NCI-H82 treated with DMSO at 0.1 percent for 48 hours (cell line): ENCODE data around the gene CD300A.
"Not testable (repeated sequence)": the region's sequence is repeated elsewhere in the genome, so short reads cannot be mapped to it uniquely, and the experiment has no call there.

ENCODE experiments used
- DNase-seq: peaks from one replicate; lab custom pipeline; 2025; ENCODE audit not compliant: unreplicated experiment; lab: John Stamatoyannopoulos, UW

Gene CD300A

DNA sequence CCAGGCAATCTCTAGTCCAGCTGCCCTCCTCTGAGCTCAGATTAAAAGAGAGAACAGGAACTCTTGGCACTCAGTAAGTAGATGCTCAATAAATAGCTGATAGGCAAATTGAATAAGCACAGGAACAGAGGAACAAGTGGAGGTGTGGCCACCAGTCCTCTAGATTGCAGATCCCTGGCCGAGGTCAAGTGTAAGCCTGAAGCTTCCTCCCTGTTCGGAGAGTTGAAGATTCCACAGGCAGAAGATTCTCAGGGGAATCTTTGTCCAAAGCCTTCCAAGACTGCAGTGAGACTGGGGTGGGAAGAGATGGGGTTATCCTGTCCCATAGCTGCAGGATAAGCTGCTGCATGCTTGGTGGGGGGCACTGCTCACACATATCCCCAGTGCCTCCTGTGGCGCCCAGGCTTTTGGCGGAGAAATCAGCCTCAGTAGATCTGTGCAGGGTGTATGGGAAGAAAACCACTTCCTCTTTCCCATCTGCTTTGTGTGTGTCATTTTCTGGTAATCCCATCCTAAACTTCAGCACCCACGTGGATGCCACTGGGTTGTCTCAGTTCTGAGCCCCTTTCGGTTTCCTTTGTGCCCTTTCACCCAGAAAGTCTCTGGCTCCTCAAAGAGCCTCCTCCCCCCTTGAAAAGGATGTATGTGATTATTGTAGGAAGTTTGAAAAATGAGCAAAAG is 12.1 kb downstream of the CD300A start:
- no peak for DNase-seq

DNA sequence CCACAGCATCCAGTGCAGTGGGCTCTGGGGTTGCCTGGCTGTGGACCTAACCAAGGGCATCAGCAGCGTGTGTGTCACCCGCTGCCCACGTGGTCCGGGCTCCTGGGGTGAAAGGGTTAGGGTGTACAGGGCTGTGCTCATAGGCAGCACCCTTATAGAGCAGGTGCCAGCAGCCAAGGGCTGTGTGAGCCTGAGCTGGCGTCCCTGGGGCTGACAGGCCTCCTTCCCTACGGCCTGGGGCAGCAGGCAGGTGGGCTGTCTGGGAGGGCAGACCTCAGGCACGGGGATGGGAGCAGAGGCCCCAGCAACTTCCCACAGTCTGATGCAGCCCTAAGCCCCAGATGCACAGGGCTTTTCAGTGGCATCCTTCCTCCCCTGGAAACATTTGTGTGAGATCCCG is 13.9 kb downstream of the CD300A start:
- DNase-seq = no peak

DNA sequence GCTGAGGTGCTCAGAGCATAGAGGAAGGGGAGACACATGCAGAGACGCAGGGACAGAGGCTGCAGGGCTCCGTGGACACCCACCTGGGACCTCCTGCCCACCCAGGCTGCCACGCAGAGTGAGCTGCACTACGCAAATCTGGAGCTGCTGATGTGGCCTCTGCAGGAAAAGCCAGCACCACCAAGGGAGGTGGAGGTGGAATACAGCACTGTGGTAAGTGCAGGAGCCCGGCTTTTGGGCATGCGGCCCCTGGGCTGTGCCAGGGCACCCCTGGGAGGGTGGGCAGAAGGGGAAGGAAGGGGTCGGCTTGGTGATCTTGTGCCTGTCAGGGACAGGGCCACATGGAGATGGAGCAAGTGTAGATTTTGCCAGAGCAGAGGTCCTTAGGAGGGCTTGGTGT is 15.2 kb downstream of the CD300A start:
- no peak for DNase-seq

DNA sequence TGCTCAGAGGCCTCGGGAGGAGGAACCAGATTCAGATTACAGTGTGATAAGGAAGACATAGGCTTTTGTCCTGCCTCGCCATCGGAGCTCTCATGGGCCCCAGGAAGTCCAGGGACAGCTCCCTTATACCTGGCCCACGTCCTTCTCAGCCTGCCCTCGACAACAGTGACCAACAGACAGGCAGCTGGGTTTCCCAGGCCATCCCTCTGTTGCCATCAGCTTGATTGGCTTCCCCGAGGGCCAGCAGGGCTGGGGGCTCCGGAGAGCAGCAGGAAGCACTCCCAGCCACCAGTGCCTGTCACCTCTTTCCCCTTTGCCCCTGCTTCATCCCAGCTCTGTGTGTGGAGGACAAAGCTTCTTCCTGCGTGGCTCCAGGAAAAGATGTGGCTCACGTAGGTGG is 17.6 kb downstream of the CD300A start:
- DNase-seq = no peak

DNA sequence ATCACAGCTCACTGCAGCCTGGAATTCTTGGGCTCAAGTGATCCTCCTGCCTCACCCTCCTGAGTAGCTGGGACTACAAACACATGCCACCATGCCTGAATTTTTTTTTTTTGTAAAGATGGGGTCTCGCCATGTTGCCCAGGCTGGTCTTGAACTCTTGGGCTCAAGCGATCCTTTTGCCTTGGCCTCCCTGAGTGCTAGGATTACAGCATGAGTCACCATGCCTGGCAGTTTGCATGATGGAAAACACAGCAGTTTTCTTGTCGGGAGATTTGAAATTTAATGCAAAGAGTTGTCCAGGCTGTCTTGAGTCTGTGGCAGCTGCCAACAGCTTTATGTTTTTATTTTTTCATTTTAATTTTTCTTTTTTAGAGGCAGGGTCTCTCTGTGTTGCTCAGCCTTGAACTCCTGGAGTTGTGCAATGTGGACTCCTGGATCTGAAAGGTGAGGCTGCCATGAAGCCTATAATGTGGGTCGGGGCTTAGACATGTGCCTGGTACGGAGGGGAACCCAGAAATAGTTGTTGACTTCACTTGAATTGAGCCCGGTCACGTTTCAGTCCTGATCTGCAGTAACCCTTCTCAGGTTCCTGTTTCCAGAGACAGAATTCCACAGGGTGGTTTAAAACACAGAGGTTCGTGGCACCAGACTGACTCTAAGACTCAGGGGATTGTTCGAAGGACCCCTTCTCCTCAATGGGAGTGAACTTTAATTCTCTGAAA is 18.7 kb downstream of the CD300A start:
- DNase-seq = no peak

DNA sequence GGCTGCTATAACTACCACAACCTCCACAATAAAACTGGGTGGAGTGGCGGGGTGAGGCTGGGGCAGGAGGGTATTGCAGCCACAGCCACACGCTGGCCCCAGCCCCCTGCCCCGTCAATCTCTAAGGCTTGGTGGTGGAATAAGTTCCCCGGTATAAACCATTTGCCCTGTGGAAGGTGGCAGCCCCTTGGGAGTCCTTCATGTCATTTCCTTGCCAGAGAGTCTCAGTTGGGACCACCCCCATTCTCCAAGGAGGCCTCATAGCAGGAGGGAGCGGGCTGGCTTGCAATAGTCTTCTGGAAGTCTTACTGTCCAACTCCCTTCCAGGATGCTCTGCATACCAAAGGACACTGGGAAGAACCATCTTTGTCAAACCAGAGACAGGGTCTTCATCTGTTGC is 19.4 kb downstream of the CD300A start:
- no peak for DNase-seq

DNA sequence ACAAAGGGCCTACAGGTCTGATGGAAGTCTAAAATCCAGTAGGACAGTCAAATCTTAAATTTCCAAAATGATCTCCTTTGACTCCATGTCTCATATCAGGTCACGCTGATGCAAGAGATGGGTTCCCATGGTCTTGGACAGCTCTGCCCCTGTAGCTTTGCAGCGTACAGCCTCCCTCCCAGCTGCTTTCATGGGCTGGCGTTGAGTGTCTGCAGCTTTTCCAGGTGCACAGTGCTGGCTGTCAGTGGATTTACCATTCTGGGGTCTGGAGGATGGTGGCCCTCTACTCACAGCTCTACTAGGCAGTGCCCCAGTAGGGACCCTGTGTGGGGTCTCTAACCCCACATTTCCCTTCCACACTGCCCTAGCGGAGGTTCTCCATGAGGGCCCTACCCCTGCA is 21.8 kb downstream of the CD300A start:
- DNase-seq = not testable (repeated sequence)

DNA sequence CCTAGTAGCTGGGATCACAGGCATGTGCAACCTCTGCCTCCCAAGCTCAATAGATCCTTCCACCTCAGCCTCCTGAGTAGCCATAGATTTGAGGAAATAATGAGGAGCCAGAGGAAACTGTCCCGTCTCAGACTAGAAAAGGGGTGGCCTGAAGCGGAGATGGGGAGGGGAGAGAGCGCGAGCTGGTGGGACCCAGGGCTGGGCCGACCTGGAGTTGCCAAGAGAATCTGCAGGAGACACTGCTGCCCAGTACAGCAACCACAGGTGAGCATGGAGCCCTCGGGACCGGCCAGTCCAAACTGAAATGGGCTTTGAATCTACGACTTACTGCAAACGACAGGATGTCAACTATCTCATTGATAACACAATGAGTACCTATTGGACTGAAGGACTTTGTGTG is 24.3 kb downstream of the CD300A start:
- DNase-seq = no peak

DNA sequence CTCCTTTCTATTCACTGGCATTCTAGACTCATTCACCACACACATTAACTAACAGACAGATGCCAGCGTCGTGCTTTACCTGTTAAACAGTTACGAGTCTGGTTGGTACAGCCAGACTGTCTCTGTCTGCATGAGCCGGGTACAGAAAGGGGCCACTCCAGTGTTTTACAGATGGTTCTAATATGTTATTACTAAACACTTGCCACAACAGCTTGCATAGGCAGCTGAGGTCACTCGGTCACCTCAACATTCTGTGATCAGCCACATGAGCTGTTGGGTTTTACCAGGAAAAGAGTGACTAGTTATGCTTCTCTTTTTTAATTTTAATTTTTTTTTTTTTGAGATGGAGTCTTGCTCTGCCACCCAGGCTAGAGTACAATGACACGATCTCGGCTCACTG is 25.2 kb downstream of the CD300A start:
- DNase-seq = no peak

DNA sequence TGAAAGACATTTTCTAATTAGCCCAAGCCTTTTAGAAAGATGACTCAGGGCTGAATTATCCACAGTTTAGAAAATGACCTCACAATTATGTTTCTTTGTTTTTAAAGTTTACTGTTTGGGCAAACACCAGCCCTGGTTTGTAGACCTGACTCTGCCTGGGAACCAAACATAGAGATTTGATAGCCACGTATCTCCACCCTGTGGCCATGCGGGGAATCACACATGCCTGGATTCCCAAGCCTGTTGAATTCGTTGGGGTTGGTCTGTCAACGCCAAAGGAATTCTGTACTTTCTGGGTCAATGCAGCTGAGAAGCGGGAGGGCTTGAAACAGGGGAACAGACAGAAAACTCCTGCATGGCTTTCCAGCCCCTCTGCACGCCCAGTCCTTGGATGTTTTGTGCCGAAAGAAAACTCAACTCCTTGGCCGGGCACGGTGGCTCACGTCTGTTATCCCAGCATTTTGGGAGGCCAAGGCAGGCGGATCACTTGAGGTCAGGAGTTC is 26.9 kb downstream of the CD300A start:
- peak; percentile 29 for DNase-seq

DNA sequence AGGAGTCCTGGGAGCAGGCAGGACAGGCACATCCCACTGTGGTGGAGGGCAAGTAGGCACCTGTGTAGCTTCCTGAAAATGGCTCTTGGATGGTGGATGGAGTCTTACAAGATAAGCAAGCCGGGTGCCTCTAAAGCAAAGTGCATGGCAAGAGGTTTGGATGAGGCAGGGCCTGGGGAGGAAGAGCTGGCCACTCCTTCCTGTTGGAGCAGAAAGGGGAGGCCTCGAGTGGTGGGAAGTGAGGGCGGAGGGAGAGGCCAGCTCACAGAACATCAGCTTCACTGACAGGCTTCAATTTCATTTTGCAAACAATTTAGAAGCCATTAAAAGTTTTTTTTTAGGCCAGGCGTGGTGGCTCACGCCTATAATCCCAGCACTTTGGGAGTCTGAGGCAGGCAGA is 31.0 kb downstream of the CD300A start:
- DNase-seq = no peak

DNA sequence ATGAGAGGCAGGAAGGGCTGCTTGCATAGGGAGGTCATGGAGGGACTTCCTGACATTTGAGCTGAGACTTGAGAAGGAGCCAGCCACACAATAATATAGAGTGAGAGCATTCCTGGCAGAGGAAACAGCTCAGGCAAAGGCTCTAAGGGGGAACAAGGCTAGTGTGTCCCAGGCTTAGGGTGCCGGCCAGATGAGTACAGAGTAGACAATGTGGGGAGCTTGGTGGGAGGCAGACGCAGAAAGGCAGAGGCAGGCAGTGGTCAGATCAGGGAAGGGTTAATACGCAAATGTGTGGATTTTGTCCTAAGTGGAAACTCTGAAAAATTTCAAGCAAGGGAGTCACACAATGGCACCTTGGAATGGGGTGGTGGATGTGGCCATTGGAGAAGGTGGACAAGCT is 33.6 kb downstream of the CD300A start:
- no peak for DNase-seq

DNA sequence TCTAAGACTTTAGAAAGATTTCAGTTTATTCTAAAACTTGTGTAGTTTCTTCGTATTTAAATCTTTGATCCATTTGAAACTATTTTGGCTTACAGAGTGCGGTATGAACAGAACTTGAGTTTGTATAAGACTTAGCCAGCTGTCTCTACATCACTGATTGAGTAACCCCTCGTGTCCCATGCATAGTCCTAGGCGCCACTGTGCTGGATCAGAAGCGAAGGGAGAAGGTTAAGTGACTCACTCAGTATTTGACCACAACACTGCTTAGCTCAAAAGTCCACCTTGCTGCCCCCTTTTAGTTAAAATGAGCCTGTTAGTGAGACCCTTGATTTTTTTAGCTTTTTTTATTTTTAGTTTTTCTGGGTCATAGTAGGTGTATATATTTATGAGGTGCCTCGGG is 36.4 kb downstream of the CD300A start:
- no peak for DNase-seq

DNA sequence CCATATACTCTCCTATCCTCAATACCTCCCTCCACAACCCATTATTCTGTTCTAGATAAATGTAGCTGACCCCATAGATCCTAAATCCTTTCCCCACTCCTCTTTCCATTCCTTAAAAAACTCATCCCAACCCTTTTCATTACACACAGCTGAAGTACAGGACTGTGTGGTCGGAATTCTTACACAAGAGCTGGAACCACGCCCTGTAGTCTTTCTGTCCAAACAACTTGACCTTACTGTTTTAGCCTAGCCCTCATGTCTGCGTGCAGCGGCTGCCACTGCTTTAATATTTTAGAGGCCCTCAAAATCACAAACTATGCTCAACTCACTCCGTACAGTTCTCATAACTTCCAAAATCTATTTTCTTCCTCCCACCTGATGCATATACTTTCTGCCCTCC is 37.5 kb downstream of the CD300A start:
- DNase-seq = not testable (repeated sequence)

DNA sequence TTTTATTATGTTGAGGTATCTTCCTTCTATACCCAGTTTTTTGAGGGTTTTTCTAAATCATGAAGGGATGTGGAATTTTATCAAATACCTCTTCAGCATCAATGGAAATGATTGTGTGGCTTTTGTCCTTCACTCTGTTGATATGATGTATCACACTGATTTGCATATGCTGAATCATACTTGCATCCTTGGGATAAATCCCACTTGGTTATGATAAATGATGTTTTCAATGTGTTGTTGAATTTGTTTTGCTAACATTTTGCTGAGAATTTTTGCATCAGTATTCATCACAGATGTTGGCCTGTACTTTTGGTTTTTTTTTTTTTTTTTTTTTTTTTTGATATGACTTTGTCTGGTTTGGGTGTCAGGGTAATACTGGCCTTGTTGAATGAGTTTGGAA is 41.7 kb downstream of the CD300A start:
- no peak for DNase-seq

DNA sequence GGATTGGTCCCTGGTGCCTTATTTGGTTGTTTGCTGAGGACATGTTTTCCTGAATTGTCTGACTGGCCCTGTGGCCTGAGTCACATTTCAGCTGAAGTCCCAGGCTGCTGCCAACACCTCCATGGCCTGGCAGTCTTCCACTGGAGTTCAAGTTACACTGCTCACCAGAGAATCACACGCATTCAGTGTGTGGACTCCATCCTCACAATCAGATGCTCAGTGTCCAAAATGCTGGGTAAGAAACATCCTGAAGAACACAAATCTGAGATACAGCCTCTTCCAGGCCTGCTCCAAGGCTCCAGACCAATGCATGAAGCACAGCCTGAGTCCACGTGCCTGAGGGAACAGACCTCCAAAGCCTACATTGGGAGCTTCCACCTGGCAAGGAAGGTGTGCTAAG is 45.6 kb downstream of the CD300A start:
- no peak for DNase-seq

DNA sequence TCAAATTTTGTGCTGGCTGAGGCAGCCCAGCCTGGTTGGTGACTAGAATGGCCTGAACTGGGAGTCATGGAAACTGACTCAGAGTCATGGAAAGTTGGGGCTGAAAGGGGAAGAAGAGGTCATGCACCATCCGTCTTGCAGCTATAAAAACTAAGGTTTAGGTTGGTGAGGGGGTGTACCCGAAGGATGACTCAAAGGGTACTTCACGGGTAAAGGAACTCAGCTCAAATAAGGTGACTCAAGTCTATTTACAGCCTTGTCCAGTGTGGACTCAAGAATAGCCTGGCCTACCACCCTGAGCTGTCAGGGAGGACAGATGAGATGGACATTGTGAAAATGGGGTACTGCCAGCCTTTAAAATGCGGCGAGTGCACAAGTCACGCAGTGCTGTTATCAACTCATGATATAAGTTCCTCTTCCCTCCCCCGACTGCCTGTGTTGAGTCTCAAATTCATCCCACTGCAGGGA is 46.2 kb downstream of the CD300A start:
- DNase-seq = no peak

DNA sequence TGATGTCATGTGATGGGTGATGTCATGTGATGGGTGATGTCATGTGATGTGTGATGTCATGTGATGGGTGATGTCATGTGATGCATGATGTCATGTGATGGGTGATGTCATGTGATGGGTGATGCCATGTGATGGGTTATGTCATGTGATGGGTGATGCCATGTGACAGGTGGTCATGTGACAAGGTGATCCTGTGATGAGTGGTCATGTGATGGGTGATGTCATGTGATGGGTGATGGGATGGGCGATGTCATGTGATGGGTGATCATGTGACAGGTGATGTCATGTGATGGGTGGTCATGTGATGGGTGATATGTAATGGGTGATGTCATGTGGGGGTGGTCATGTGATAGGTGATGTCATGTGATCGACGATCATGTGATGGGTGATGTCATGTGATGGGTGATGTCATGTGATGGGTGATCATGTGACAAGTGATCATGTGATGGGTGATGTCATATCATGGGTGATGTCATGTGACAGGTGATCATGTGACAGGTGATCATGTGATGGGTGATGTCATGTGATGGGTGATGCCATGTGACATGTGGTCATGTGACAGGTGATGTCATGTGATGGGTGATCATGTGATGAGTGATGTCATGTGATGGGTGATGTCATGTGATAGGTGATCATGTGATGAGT is 47.7 kb downstream of the CD300A start:
- DNase-seq = no peak

DNA sequence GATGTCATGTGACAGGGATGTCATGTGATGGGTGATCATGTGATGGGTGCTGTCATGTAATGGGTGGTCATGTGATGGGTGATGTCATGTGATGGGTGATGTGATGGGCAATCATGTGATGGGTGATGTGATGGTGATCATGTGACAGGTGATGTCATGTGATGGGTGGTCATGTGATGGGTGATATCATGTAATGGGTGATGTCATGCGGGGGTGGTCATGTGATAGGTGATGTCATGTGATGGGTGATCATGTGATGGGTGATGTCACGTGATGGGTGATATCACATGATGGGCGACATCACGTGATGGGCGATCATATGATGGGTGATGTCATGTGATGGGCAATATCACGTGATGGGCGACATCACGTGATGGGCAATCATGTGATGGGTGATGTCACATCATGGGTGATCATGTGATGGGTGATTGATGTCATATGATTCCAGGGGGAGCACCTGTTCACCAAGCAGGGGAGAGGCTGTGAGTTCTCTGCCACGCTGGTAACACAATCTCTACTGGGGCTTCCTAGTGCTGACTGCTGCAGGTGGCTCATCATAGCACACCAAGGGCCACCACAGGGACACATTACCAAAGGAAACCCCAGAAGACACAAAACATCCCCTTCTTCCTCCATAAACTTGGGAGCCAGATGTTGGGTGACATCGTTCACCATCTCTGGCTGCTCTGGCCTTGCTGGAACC is 48.3 kb downstream of the CD300A start:
- no peak for DNase-seq

DNA sequence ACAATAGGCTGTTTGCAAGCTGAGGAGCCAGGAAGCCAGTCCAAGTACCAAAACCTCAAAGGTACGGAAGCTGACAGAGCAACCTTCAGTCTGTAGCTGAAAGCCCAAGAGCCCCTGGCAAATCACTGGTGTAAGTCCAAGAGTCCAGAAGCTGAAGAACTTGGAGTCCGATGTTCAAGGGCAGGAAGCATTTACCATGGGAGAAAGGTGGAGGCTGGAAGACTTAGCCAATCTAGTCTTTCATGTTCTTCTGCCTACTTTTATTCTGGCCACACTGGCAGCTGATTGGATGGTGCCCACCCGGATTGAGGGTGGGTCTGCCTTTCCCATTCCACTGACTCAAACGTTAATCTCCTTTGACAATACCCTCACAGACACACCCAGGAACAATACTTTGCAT is 49.5 kb downstream of the CD300A start:
- no peak for DNase-seq

DNA sequence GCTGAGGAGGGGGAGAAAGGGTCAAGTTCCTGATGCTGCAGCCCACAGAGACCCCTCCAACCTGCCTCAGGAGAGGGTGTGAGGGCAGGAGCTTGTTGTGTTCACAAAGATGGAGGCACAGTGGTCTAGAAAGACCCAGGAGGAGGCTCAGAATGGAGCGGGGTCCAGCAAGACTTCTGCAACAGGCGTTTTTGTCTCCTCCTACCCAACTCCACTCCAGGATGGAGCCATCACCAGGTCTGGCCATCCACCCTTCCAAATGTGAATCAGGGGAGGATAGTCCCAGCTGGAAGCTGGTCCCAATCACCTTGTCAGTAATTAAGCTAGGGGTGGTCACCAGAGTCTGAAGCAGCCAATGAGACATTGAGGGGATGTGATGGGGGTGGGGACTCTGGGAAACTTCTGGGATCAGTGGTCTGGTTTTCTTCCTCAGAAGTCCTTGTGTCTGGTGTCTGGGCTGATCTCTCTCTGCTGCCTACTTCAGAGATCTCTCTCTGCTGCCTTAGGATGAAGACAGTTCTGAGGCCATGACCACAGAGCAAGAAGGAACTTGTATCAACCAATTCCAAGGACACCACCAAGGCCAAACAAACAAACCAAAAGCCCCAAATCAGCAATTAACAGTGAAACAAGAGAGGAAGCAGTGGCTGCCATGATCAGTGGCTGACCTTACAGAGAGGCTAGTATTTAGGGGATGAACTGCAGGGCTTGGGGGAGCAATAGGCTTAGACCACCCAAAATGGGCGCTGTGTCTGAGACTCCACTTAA is 50.3 kb downstream of the CD300A start:
- no peak for DNase-seq
